A549 (cell line): ENCODE data around the gene PLA2G4B. TPM values are rescaled to one million over a fixed set of nuclear protein-coding genes. Genes with fewer than 3 reads are reported as not detected.

Experiments
- ATAC-seq, 2 experiments: fragments of 200-7000 bp in 1 of 2; fragments of >200 bp in 1 of 2; cut with Nextera tagmentation in 1 of 2; cut with Tn5 transposase in 1 of 2; 3 replicates each; pipeline versions ENCODE4 v1.8.0 to v1.9.1; 2018 to 2020; ENCODE audit warnings: mild to moderate bottlenecking in 1 of 2, moderate library complexity in 1 of 2
- CTCF ChIA-PET: fragments of 300-600 bp; sonication (Branson Sonifier 250); formaldehyde crosslinking; extraction: SDS; loops from one replicate; lab custom pipeline; 2021; ENCODE audit warnings: antibody characterized with exemption, inconsistent platforms; lab: Yijun Ruan, JAX
- POLR2A ChIA-PET: fragments of 350-600 bp; formaldehyde crosslinking; extraction: SDS; loops from one replicate; lab custom pipeline; 2021; ENCODE audit warnings: antibody characterized with exemption, inconsistent platforms; lab: Yijun Ruan, JAX
- DNase-seq, 2 experiments: peaks; one replicate each; pipeline versions ENCODE4 v3.0.0 to v3.0.0-alpha.2; 2011 to 2016; ENCODE audit warnings: low read depth in 1 of 2, low spot score in 1 of 2
- FAIRE-seq: peaks from 2 replicates; lab custom pipeline; 2011; peaks lifted over from hg19 to GRCh38; lab: Jason Lieb, UNC
- H3K27ac ChIP-seq, 2 experiments: fragments of >200 bp; sonication (Bioruptor Twin); formaldehyde crosslinking; 3 replicates each; pipeline ENCODE4 v1.5.1; 2016 to 2017
- H3K4me1 ChIP-seq: fragments of >200 bp; sonication (Bioruptor Twin); formaldehyde crosslinking; 3 replicates; pipeline ENCODE4 v1.6.1; 2016
- H3K4me2 ChIP-seq: fragments of >200 bp; sonication (Bioruptor Twin); formaldehyde crosslinking; 3 replicates; pipeline ENCODE4 v1.6.1; 2016
- H3K4me3 ChIP-seq: fragments of >200 bp; sonication (Bioruptor Twin); formaldehyde crosslinking; 3 replicates; pipeline ENCODE4 v1.5.1; 2016
- H3K9me3 ChIP-seq: fragments of >200 bp; sonication (Bioruptor Twin); formaldehyde crosslinking; 3 replicates; pipeline ENCODE4 v1.6.1; 2016
- CBX2 ChIP-seq: fragments of 200-600 bp; sonication (generic); IDR thresholded peaks from 2 replicates; pipeline ENCODE4 v1.6.1; 2016; ENCODE audit warnings: low read depth, mild to moderate bottlenecking, borderline replicate concordance
- CBX8 ChIP-seq: fragments of 200-600 bp; sonication (generic); IDR thresholded peaks from 2 replicates; pipeline ENCODE4 v1.6.1; 2016
- CEBPB ChIP-seq, 2 experiments: fragments of >200 bp in 1 of 2; sonication (Bioruptor Twin) in 1 of 2; formaldehyde crosslinking in 1 of 2; IDR thresholded peaks; 2 replicates each; pipeline ENCODE4 v1.6.1; 2012 to 2016
- CHD4 ChIP-seq: fragments of 200-600 bp; sonication (generic); IDR thresholded peaks from 2 replicates; pipeline ENCODE4 v1.6.1; 2016; ENCODE audit warnings: antibody characterized with exemption, mild to moderate bottlenecking, borderline replicate concordance
- CTCF ChIP-seq: fragments of >200 bp; sonication (Bioruptor Twin); formaldehyde crosslinking; IDR thresholded peaks from 3 replicates; pipeline ENCODE4 v1.5.1; 2016
- ESRRA ChIP-seq: fragments of 150-350 bp; IDR thresholded peaks from 2 replicates; pipeline ENCODE4 v1.6.1; 2014; ENCODE audit warnings: mild to moderate bottlenecking, low read length, borderline replicate concordance
- FOSL2 ChIP-seq, 2 experiments: fragments of 450-650 bp in 1 of 2; fragments of >200 bp in 1 of 2; sonication (Bioruptor Twin) in 1 of 2; formaldehyde crosslinking; IDR thresholded peaks; 2 replicates each; pipeline versions ENCODE4 v1.5.0 to v1.6.1; 2016 to 2020; ENCODE audit warnings: mild to moderate bottlenecking in 1 of 2, moderate library complexity in 1 of 2
- GATA3 ChIP-seq: IDR thresholded peaks from 2 replicates; pipeline ENCODE4 v1.6.1; 2012; ENCODE audit warnings: borderline replicate concordance
- KDM5A ChIP-seq: fragments of 200-600 bp; sonication (generic); IDR thresholded peaks from 2 replicates; pipeline ENCODE4 v1.6.1; 2016; ENCODE audit warnings: antibody characterized with exemption, mild to moderate bottlenecking
- MAX ChIP-seq: IDR thresholded peaks from 2 replicates; pipeline ENCODE4 v1.6.1; 2012
- MYC ChIP-seq: IDR thresholded peaks from 2 replicates; pipeline ENCODE4 v1.6.1; 2012; ENCODE audit warnings: mild to moderate bottlenecking, inconsistent platforms, low read length, improper control_type of control experiment, borderline replicate concordance
- NFE2L2 ChIP-seq: fragments of 150-350 bp; conservative IDR thresholded peaks from 2 replicates; pipeline ENCODE4 v1.6.1; 2014; ENCODE audit warnings: low read length
- NPAS2 ChIP-seq: fragments of 250-450 bp; sonication (Bioruptor Pico); IDR thresholded peaks from 2 replicates; pipeline ENCODE4 v1.8.0; 2022; ENCODE audit warnings: mild to moderate bottlenecking, moderate library complexity, borderline replicate concordance
- NR3C1 ChIP-seq: fragments of >200 bp; sonication (Bioruptor Twin); formaldehyde crosslinking; IDR thresholded peaks from 3 replicates; pipeline ENCODE4 v1.6.1; 2017
- PHF8 ChIP-seq: fragments of 200-600 bp; sonication (generic); IDR thresholded peaks from 2 replicates; pipeline ENCODE4 v1.6.1; 2016; ENCODE audit warnings: low read depth, mild to moderate bottlenecking, antibody characterized with exemption, moderate library complexity, borderline replicate concordance
- RCOR1 ChIP-seq: fragments of 150-350 bp; IDR thresholded peaks from 2 replicates; pipeline ENCODE4 v1.6.1; 2014; ENCODE audit warnings: antibody characterized with exemption, low read length, low read depth
- REST ChIP-seq: fragments of 200-600 bp; sonication (generic); IDR thresholded peaks from 2 replicates; pipeline ENCODE4 v1.6.1; 2016; ENCODE audit warnings: antibody characterized with exemption, mild to moderate bottlenecking, moderate library complexity
- SMC3 ChIP-seq: fragments of >200 bp; sonication (Bioruptor Twin); formaldehyde crosslinking; IDR thresholded peaks from 3 replicates; pipeline ENCODE4 v1.6.1; 2018; ENCODE audit warnings: inconsistent platforms
- TFCP2L1 ChIP-seq: fragments of 250-450 bp; sonication (Bioruptor Pico); IDR thresholded peaks from 2 replicates; pipeline ENCODE4 v1.5.0; 2021; ENCODE audit warnings: mild to moderate bottlenecking
- USF2 ChIP-seq: fragments of 450-650 bp; IDR thresholded peaks from 2 replicates; pipeline ENCODE4 v1.6.1; 2014; ENCODE audit warnings: antibody characterized with exemption
- ZNF302 ChIP-seq: fragments of 250-450 bp; sonication (Bioruptor Pico); IDR thresholded peaks from 2 replicates; pipeline ENCODE4 v1.9.0; 2021; ENCODE audit warnings: inconsistent platforms, mild to moderate bottlenecking, moderate library complexity
- ZSCAN20 ChIP-seq: fragments of 250-450 bp; sonication (Bioruptor Pico); IDR thresholded peaks from 2 replicates; pipeline ENCODE4 v1.8.0; 2022; ENCODE audit warnings: mild to moderate bottlenecking, moderate library complexity
- WGBS: methylation state at CpG from one replicate; pipeline ENCODE4 v1.1.6; 2017; ENCODE audit errors: missing lambda C conversion rate; 5-methylcytosine and 5-hydroxymethylcytosine counted together
- polyA plus RNA-seq, 4 experiments: library from polyadenylated mRNA; depleted of rRNA in 3 of 4; stranded (reverse); fragments of >200 nt; fragmentation: RNase III in 1 of 4; extraction: RNeasy Plus Mini Kit Qiagen cat#74134 plus additional on column Dnase treatment in 1 of 4; gene quantifications; 2 replicates in 3 of 4; 3 replicates in 1 of 4; pipeline ENCODE4 v1.2.3, GENCODE V29; 2011 to 2017

PLA2G4B gene
- polyA plus RNA-seq, 2 of the 4 experiments (the other 2 are of a cell fraction): 2.2 to 2.6 TPM

GRCh38 chr15:41839781-41840491 lies 1.3 kb downstream of the PLA2G4B start:
- Histone ChIP-seq H3K4me1 (no peaks in the 10 kb centered on the region), H3K4me3 (no peak overlapping the region), H3K27ac (no peak overlapping the region), H3K4me2 (no peak overlapping the region), H3K9me3 (no peaks in the 10 kb centered on the region)
- 79% methylated on average over 6 of the region's 16 CpGs for WGBS
- no peak for DNase-seq
- ChIA-PET CTCF (interaction anchor here (1.6 kb wide), 2 partner anchors 28 to 65 kb away, joined by 6 read pairs; no protein-coding TSS in a partner anchor), POLR2A (no interaction called here)
- no peak for FAIRE-seq
- TF ChIP-seq NFE2L2 (no peak), NR3C1 (no peak)
- ATAC-seq: no peak

- DNase-seq (no peak), FAIRE-seq (no peak), ATAC-seq (no peak)
- no peak overlapping the region for H3K4me3 ChIP-seq
- no peak for TF ChIP-seq MYC
- no peak for TF ChIP-seq RCOR1
- TF ChIP-seq ESRRA: no peak
- TF ChIP-seq REST: no peak
- TF ChIP-seq MAX: no peak
- TF ChIP-seq CTCF: no peak
- TF ChIP-seq ZSCAN20 (CRISPR knock-in tag): no peak
- no peak for TF ChIP-seq GATA3
- no peak for TF ChIP-seq SMC3
- TF ChIP-seq CBX2: no peak
- TF ChIP-seq FOSL2 (IDR thresholded peaks at IDR 0.05): no peak
- TF ChIP-seq FOSL2 (CRISPR knock-in tag; IDR thresholded peaks at IDR 0.05): no peak
- TF ChIP-seq KDM5A: no peak
- TF ChIP-seq TFCP2L1: no peak
- TF ChIP-seq NPAS2 (CRISPR knock-in tag): no peak
- no peak for TF ChIP-seq CBX8
- H3K9me3 ChIP-seq: no peaks in the 10 kb centered on the region
- no peak overlapping the region for H3K27ac ChIP-seq
- no peak overlapping the region for H3K4me2 ChIP-seq
- WGBS: 86% methylated on average over 15 of the region's 15 CpGs
- ChIA-PET CTCF (no interaction called here), POLR2A (no interaction called here)
- no peaks in the 10 kb centered on the region for H3K4me1 ChIP-seq
Observed at GRCh38 chr15:41840673-41841072, 2.0 kb downstream of the PLA2G4B start.

GRCh38 chr15:41841131-41841530 lies 2.5 kb downstream of the PLA2G4B start:
- DNase-seq: no peak
- Histone ChIP-seq H3K4me2 (no peak overlapping the region), H3K4me1 (no peaks in the 10 kb centered on the region), H3K27ac (no peak overlapping the region), H3K4me3 (no peak overlapping the region), H3K9me3 (no peaks in the 10 kb centered on the region)
- ChIA-PET CTCF (interaction anchor here (1.0 kb wide), 1 partner anchor 64 kb away, joined by 3 read pairs; no protein-coding TSS in a partner anchor), POLR2A (no interaction called here)
- no peak for ATAC-seq
- FAIRE-seq: no peak
- WGBS: 88% methylated on average over 1 of the region's 10 CpGs
- TF ChIP-seq MYC (no peak), CHD4 (no peak), ZNF302 (CRISPR knock-in tag) (no peak), PHF8 (no peak), FOSL2 (IDR thresholded peaks at IDR 0.05) (no peak), FOSL2 (CRISPR knock-in tag; IDR thresholded peaks at IDR 0.05) (no peak), USF2 (no peak), CEBPB (IDR thresholded peaks at IDR 0.05) (no peak)
